ENCODE results near the gene KDM6A.
A peak's percentile ranks its signal among the peaks of the same experiment; 100 is the strongest.
"Not testable (repeated sequence)": the region's sequence is repeated elsewhere in the genome, so short reads cannot be mapped to it uniquely, and the experiment has no call there.

Gene KDM6A

GRCh38 chrX:45031830-45032378 is 158.9 kb downstream of the KDM6A start:
- Mint-ChIP-seq H3K27ac (no peak overlapping the region), H3K27me3 (no peaks in the 10 kb centered on the region), H3K36me3 (peaks cover 8% of the 10 kb centered on the region), H3K9me3 (no peaks in the 10 kb centered on the region), H3K4me3 (no peak overlapping the region), H3K4me1 (peaks cover 45% of the 10 kb centered on the region)

GRCh38 chrX:45035071-45035470 is 162.1 kb downstream of the KDM6A start:
- Mint-ChIP-seq H3K4me1 (peaks cover 21% of the 10 kb centered on the region), H3K9me3 (no peaks in the 10 kb centered on the region), H3K4me3 (no peak overlapping the region), H3K36me3 (peaks cover 5% of the 10 kb centered on the region), H3K27ac (no peak overlapping the region), H3K27me3 (no peaks in the 10 kb centered on the region)

GRCh38 chrX:45036161-45036560 is 163.2 kb downstream of the KDM6A start:
- H3K27ac Mint-ChIP-seq: no peak overlapping the region
- no peaks in the 10 kb centered on the region for H3K9me3 Mint-ChIP-seq
- H3K4me3 Mint-ChIP-seq: no peak overlapping the region
- no peaks in the 10 kb centered on the region for H3K27me3 Mint-ChIP-seq
- H3K4me1 Mint-ChIP-seq: peaks cover 16% of the 10 kb centered on the region
- H3K36me3 Mint-ChIP-seq: peaks cover 1% of the 10 kb centered on the region

- not testable (repeated sequence) for H3K27me3 Mint-ChIP-seq, H3K36me3 Mint-ChIP-seq, H3K27ac Mint-ChIP-seq, H3K4me1 Mint-ChIP-seq, H3K4me3 Mint-ChIP-seq, H3K9me3 Mint-ChIP-seq
Observed at GRCh38 chrX:45040137-45040536, 167.1 kb downstream of the KDM6A start.

- H3K4me1 Mint-ChIP-seq: peaks cover 18% of the 10 kb centered on the region
- no peaks in the 10 kb centered on the region for H3K9me3 Mint-ChIP-seq
- peaks cover 7% of the 10 kb centered on the region for H3K36me3 Mint-ChIP-seq
- no peaks in the 10 kb centered on the region for H3K27me3 Mint-ChIP-seq
- no peak overlapping the region for H3K4me3 Mint-ChIP-seq
- H3K27ac Mint-ChIP-seq: no peak overlapping the region
Observed at GRCh38 chrX:45046417-45046816, 173.4 kb downstream of the KDM6A start.

GRCh38 chrX:45050558-45050957 is 177.6 kb downstream of the KDM6A start:
- no peak overlapping the region for H3K4me3 Mint-ChIP-seq
- no peaks in the 10 kb centered on the region for H3K27me3 Mint-ChIP-seq
- peak overlapping the region; percentile 52 for H3K27ac Mint-ChIP-seq
- peaks cover 18% of the 10 kb centered on the region for H3K4me1 Mint-ChIP-seq
- peaks cover 7% of the 10 kb centered on the region for H3K36me3 Mint-ChIP-seq
- no peaks in the 10 kb centered on the region for H3K9me3 Mint-ChIP-seq

- Mint-ChIP-seq H3K4me1 (peaks cover 10% of the 10 kb centered on the region), H3K36me3 (no peaks in the 10 kb centered on the region), H3K9me3 (no peaks in the 10 kb centered on the region), H3K4me3 (no peak overlapping the region), H3K27ac (peak overlapping the region; percentile 79), H3K27me3 (no peaks in the 10 kb centered on the region)
Observed at GRCh38 chrX:45056428-45057145, 183.6 kb downstream of the KDM6A start.

GRCh38 chrX:45059906-45060305 is 186.9 kb downstream of the KDM6A start:
- not testable (repeated sequence) for H3K27ac Mint-ChIP-seq, H3K36me3 Mint-ChIP-seq, H3K9me3 Mint-ChIP-seq, H3K4me3 Mint-ChIP-seq, H3K27me3 Mint-ChIP-seq
- peaks cover 16% of the 10 kb centered on the region for H3K4me1 Mint-ChIP-seq

GRCh38 chrX:45063319-45064095 is 190.5 kb downstream of the KDM6A start:
- peak overlapping the region; percentile 11 for H3K27ac Mint-ChIP-seq
- peaks cover 16% of the 10 kb centered on the region for H3K36me3 Mint-ChIP-seq
- H3K9me3 Mint-ChIP-seq: no peaks in the 10 kb centered on the region
- no peak overlapping the region for H3K4me3 Mint-ChIP-seq
- H3K27me3 Mint-ChIP-seq: no peaks in the 10 kb centered on the region
- H3K4me1 Mint-ChIP-seq: peaks cover 27% of the 10 kb centered on the region

GRCh38 chrX:45068569-45068968 is 195.6 kb downstream of the KDM6A start:
- Mint-ChIP-seq H3K9me3 (no peaks in the 10 kb centered on the region), H3K4me1 (peaks cover 57% of the 10 kb centered on the region), H3K4me3 (no peak overlapping the region), H3K27ac (peak overlapping the region; percentile 95), H3K36me3 (peaks cover 15% of the 10 kb centered on the region), H3K27me3 (no peaks in the 10 kb centered on the region)

- H3K27ac Mint-ChIP-seq: peak overlapping the region; percentile 81
- H3K9me3 Mint-ChIP-seq: no peaks in the 10 kb centered on the region
- H3K27me3 Mint-ChIP-seq: no peaks in the 10 kb centered on the region
- H3K4me1 Mint-ChIP-seq: peaks cover 63% of the 10 kb centered on the region
- H3K4me3 Mint-ChIP-seq: peak overlapping the region; percentile 26
- H3K36me3 Mint-ChIP-seq: peaks cover 5% of the 10 kb centered on the region
Observed at GRCh38 chrX:45070116-45071007, 197.4 kb downstream of the KDM6A start.

- not testable (repeated sequence) for H3K36me3 Mint-ChIP-seq, H3K4me3 Mint-ChIP-seq, H3K27me3 Mint-ChIP-seq, H3K9me3 Mint-ChIP-seq
- Mint-ChIP-seq H3K4me1 (peaks cover 59% of the 10 kb centered on the region), H3K27ac (peak overlapping the region; percentile 59)
Observed at GRCh38 chrX:45073011-45073410, 200.0 kb downstream of the KDM6A start.

- peak overlapping the region; percentile 68 for H3K4me3 Mint-ChIP-seq
- peaks cover 9% of the 10 kb centered on the region for H3K36me3 Mint-ChIP-seq
- no peaks in the 10 kb centered on the region for H3K27me3 Mint-ChIP-seq
- H3K9me3 Mint-ChIP-seq: no peaks in the 10 kb centered on the region
- peaks cover 38% of the 10 kb centered on the region for H3K4me1 Mint-ChIP-seq
- H3K27ac Mint-ChIP-seq: peak overlapping the region; percentile 95
Observed at GRCh38 chrX:45077748-45078424, 204.9 kb downstream of the KDM6A start.

- Mint-ChIP-seq H3K4me1 (peaks cover 8% of the 10 kb centered on the region), H3K27ac (no peak overlapping the region), H3K9me3 (no peaks in the 10 kb centered on the region), H3K36me3 (peaks cover 10% of the 10 kb centered on the region), H3K27me3 (no peaks in the 10 kb centered on the region), H3K4me3 (no peak overlapping the region)
Observed at GRCh38 chrX:45083314-45083713, 210.3 kb downstream of the KDM6A start.

- Mint-ChIP-seq H3K9me3 (peaks cover 6% of the 10 kb centered on the region), H3K36me3 (peaks cover 14% of the 10 kb centered on the region), H3K4me1 (no peaks in the 10 kb centered on the region), H3K27ac (no peak overlapping the region), H3K4me3 (no peak overlapping the region), H3K27me3 (no peaks in the 10 kb centered on the region)
Observed at GRCh38 chrX:45110494-45110893, 237.5 kb downstream of the KDM6A start.
